Kidney capillary endothelial cell (primary cell): Measurements from ENCODE around the gene DNMT3L.
"Not testable (repeated sequence)": the region's sequence is repeated elsewhere in the genome, so short reads cannot be mapped to it uniquely, and the experiment has no call there.

Experiments used
- DNase-seq: peaks from one replicate; pipeline ENCODE4 v3.0.0-alpha.2; 2018; ENCODE audit warnings: low spot score

The DNMT3L gene

GRCh38 chr21:44197156-44197516, 64.6 kb downstream of the DNMT3L start:
- not testable (repeated sequence) for DNase-seq
